SU-DHL-6 (cell line): ENCODE data around the gene PNPLA6.

Experiments used
- CTCF ChIP-seq: fragments of 200-600 bp; sonication (generic); IDR thresholded peaks from one replicate; pipeline ENCODE4 v1.5.1; 2017; ENCODE audit warnings: antibody characterized with exemption, mild to moderate bottlenecking, low read length, moderate library complexity; ENCODE audit not compliant: insufficient read depth, poor library complexity, severe bottlenecking
- EZH2phosphoT487 ChIP-seq: fragments of 200-600 bp; sonication (generic), shearing (Covaris generic); conservative IDR thresholded peaks from 2 replicates; pipeline ENCODE4 v1.6.1; 2018; ENCODE audit warnings: mild to moderate bottlenecking, antibody characterized with exemption, low read length, moderate library complexity, mixed read lengths

GRCh38 chr19:7497292-7497691 is 38.2 kb upstream of the PNPLA6 start:
- TF ChIP-seq CTCF (peak; percentile 23), EZH2phosphoT487 (no peak)
